Coronary artery (tissue), 2 donors: Measurements from ENCODE around the gene SLC44A5.

ENCODE experiments used
- DNase-seq: peaks from one replicate; pipeline ENCODE4 v3.0.0-alpha.2; 2017; ENCODE audit warnings: low spot score
- H3K27ac ChIP-seq, 2 donors: fragments of 200-600 bp; sonication (generic); one replicate each; pipeline ENCODE4 v1.5.1; 2016 to 2019
- H3K4me3 ChIP-seq: fragments of 200-600 bp; sonication (generic); 2 replicates; pipeline ENCODE4 v1.5.1; 2016; ENCODE audit warnings: mild to moderate bottlenecking, moderate library complexity
- TF ChIP-seq, protein P1 (sequence below): fragments of 200-600 bp; sonication (generic); IDR thresholded peaks from one replicate; pipeline ENCODE4 v1.5.1; 2019; ENCODE audit warnings: antibody characterized with exemption

SLC44A5 gene

DNA sequence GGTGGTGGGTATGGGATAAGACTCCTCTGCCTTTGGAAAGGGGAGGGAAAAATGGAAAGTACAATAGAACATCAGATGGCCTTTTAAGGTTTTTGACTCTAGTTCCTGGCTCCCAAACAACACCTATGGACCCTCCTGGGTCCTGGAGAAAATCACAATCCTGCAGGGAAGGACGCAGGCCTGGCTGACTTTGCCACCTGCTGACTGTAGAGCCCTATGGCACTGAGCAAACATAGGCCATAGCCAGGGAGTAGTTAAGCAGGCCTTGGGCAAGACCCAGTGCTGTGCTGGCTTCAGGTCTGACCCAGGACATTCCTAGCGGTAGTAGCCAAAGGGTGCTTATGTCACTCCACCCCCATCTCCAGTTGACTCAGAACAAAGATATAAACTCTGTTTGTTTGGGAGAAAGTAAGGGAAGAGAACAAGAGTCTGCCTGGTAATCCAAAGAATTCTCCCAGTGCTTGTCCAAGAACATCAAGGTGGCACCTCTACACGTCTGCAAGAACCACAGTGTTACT, 149.0 kb downstream of the SLC44A5 start:
- H3K4me3 ChIP-seq = no peak overlapping the region
- H3K27ac ChIP-seq = no peak overlapping the region
- DNase-seq = no peak
- TF ChIP-seq, protein P1, sequence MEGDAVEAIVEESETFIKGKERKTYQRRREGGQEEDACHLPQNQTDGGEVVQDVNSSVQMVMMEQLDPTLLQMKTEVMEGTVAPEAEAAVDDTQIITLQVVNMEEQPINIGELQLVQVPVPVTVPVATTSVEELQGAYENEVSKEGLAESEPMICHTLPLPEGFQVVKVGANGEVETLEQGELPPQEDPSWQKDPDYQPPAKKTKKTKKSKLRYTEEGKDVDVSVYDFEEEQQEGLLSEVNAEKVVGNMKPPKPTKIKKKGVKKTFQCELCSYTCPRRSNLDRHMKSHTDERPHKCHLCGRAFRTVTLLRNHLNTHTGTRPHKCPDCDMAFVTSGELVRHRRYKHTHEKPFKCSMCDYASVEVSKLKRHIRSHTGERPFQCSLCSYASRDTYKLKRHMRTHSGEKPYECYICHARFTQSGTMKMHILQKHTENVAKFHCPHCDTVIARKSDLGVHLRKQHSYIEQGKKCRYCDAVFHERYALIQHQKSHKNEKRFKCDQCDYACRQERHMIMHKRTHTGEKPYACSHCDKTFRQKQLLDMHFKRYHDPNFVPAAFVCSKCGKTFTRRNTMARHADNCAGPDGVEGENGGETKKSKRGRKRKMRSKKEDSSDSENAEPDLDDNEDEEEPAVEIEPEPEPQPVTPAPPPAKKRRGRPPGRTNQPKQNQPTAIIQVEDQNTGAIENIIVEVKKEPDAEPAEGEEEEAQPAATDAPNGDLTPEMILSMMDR = no peak

DNA sequence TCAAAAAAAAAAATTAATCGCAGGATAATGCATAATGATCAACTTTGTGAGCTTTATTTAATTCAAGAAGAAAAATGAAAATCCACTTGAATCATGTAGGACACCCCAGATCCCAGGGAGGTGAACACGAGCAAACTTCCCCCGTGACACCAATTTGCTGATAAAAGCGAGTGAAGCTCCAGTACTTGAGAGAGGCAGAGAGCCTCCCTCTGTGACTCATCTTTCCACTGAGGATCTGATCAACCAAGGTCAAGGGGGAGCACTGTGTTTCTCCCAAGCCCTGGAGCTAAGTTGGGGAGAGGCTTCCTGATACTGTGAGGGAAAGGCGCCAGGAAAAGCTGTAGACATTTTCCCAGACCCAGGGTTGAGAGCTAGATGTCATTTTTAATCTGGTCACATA, 160.9 kb downstream of the SLC44A5 start:
- no peak for DNase-seq
- H3K27ac ChIP-seq = no peak overlapping the region
- TF ChIP-seq, protein P1 = no peak

DNA sequence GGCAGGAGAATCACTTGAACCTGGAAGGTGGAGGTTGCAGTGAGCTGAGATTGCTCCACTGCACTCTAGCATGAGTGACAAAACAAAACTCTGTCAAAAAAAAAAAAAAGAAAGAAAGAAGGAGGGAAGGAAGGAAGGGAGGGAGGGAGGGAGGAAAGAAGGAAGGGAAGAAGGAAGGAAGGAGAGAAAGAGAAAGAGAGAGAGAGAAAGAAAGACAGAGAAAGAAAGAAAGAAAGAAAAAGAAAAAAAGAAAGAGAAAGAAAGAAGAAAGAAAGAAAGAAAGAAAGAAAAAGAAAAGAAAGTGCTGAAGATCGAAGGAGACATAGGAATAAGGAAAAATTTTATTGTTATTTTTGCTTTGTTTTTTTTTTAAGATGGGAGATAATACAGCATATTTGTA, 166.7 kb downstream of the SLC44A5 start:
- Histone ChIP-seq H3K27ac (no peak overlapping the region), H3K4me3 (no peak overlapping the region)
- DNase-seq = no peak
- TF ChIP-seq, protein P1 = no peak

More for the DNA sequence above, 160.9 kb downstream of the SLC44A5 start:
- H3K4me3 ChIP-seq = no peak overlapping the region

DNA sequence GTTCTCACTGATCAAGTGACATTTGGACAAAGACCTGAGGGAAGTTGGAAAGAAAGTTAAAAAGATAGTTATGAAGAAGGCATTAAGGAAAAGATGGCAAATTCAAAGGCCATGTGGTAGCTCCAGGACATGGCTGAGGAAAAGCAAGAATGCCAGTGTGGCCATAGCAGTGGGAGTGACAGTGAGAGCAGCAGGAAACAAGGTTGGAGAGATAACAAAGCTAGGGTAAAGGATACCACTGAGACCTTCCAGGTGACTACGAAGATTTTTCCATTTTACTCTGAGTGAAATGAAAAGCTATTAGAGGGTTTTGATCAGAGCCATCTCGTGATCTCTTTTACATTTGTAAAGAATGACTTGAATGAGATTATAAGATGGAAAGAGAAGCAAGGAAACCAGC, 170.6 kb downstream of the SLC44A5 start:
- Histone ChIP-seq H3K4me3 (no peak overlapping the region), H3K27ac (no peak overlapping the region)
- TF ChIP-seq, protein P1 = no peak
- no peak for DNase-seq

GRCh38 chr1:75438355-75438754, 172.6 kb downstream of the SLC44A5 start:
- no peak overlapping the region for H3K4me3 ChIP-seq
- no peak for DNase-seq
- H3K27ac ChIP-seq = no peak overlapping the region
- TF ChIP-seq, protein P1 = no peak

DNA sequence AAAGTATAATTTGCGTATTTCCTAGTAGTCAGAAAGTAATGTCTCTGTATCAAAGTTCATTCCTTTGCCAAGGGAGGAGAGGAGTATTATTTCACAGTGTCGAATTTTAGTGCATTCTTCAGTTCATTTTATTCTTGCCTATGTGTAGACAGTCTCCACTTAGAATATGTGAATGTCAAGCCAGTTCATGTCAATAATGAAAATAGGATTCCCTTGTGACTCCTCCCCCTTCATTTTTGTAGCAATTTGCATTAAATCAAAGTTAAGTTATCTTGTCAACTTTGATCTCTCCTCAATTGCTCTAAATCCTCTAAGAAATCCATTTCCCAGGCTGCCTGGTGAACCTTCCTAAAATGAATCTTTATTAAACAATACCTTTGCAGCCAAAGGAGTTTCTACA, 179.1 kb downstream of the SLC44A5 start:
- TF ChIP-seq, protein P1 = no peak
- Histone ChIP-seq H3K27ac (no peak overlapping the region), H3K4me3 (no peak overlapping the region)
- DNase-seq = no peak

- DNase-seq = no peak
- TF ChIP-seq, protein P1 = no peak
- no peak overlapping the region for H3K27ac ChIP-seq
- no peak overlapping the region for H3K4me3 ChIP-seq
Observed at GRCh38 chr1:75430526-75430925, 180.4 kb downstream of the SLC44A5 start.
